ENCODE measurements around the gene PTPRD. TPM values are rescaled to one million over a fixed set of nuclear protein-coding genes. Genes with fewer than 3 reads are reported as not detected.

The PTPRD gene
- total RNA-seq, 1 donor from 2014 or later = 139 TPM

DNA sequence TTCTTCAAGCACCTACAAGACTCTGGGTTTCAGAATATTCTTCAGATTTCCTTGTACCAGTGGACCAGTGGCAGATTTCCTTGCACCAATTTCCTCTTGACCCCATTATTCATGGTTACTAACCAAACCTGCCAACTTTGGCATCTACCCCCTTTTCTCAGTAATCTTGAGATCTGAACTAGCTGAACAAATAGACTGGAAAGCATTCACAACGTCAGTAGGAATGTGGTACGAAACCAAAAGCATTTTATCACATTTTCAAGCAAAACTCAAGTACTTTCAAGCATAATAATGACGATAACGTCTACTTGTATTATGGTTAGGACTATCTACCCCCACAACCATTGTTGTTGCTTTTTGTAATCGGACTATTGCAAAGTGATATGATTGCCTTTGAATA is 1217.3 kb downstream of the PTPRD start:
- Mint-ChIP-seq H3K36me3 (ENCODE audit: low read depth) (no peaks in the 10 kb centered on the region), H3K4me1 (peaks cover 6% of the 10 kb centered on the region), H3K9me3 (peaks cover 2% of the 10 kb centered on the region)

DNA sequence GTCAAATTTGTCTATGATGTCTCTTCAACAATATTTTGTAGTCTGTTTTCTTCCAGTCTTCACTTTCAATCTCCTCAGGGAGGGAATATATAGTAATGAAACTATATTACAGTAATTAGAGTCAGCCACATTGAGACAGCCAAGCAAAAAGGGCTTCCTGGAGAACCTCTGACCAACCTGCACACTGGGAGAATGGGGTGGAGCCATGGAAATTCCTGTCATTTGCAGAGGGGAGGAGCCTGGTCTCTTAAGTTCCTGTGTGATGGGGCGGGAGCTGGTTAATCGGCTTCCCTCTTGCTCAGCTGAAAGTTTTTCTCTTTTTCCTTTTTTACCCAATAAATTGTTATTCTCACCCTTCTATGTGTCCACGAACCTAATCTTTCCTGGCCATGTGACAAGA is 1220.0 kb downstream of the PTPRD start:
- Mint-ChIP-seq H3K9me3 (peaks cover 5% of the 10 kb centered on the region), H3K4me1 (peaks cover 6% of the 10 kb centered on the region), H3K27ac (ENCODE audit: unreplicated experiment) (no peak overlapping the region), H3K4me3 (no peak overlapping the region), H3K36me3 (ENCODE audit: low read depth) (no peaks in the 10 kb centered on the region), H3K27me3 (ENCODE audit: low read depth) (no peaks in the 10 kb centered on the region)
- no peak for DNase-seq (ENCODE audit: low read depth, low spot score)
- TF ChIP-seq, protein P1, sequence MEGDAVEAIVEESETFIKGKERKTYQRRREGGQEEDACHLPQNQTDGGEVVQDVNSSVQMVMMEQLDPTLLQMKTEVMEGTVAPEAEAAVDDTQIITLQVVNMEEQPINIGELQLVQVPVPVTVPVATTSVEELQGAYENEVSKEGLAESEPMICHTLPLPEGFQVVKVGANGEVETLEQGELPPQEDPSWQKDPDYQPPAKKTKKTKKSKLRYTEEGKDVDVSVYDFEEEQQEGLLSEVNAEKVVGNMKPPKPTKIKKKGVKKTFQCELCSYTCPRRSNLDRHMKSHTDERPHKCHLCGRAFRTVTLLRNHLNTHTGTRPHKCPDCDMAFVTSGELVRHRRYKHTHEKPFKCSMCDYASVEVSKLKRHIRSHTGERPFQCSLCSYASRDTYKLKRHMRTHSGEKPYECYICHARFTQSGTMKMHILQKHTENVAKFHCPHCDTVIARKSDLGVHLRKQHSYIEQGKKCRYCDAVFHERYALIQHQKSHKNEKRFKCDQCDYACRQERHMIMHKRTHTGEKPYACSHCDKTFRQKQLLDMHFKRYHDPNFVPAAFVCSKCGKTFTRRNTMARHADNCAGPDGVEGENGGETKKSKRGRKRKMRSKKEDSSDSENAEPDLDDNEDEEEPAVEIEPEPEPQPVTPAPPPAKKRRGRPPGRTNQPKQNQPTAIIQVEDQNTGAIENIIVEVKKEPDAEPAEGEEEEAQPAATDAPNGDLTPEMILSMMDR (conservative IDR thresholded peaks at IDR 0.05) = no peak

More for the DNA sequence above, 1217.3 kb downstream of the PTPRD start:
- DNase-seq (ENCODE audit: low read depth, low spot score) = no peak
- TF ChIP-seq, protein P1 (conservative IDR thresholded peaks at IDR 0.05) = no peak
- H3K27ac Mint-ChIP-seq (ENCODE audit: unreplicated experiment) = no peak overlapping the region
- no peaks in the 10 kb centered on the region for H3K27me3 Mint-ChIP-seq (ENCODE audit: low read depth)
- no peak overlapping the region for H3K4me3 Mint-ChIP-seq

DNA sequence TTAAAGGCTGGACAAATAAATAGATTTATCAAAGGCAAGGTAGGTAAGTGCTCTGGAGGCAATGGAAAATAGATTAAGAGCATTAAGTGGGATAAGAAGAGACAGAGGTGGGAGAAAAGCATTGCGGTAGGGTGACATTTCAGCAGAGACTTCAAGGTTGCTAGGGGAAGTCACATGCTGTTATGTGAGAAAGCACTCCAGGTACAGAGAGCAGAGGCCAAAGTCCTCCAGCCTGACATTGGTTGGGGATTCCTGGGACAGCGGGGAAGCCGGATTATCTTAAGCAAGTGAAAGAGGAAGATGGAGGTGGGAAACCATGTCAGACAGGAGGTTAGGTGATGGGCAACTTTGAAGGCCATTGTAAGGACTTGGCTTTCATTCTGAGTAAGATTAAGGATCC is 1222.9 kb downstream of the PTPRD start:
- H3K4me3 Mint-ChIP-seq = no peak overlapping the region
- no peak for DNase-seq (ENCODE audit: low read depth, low spot score)

DNA sequence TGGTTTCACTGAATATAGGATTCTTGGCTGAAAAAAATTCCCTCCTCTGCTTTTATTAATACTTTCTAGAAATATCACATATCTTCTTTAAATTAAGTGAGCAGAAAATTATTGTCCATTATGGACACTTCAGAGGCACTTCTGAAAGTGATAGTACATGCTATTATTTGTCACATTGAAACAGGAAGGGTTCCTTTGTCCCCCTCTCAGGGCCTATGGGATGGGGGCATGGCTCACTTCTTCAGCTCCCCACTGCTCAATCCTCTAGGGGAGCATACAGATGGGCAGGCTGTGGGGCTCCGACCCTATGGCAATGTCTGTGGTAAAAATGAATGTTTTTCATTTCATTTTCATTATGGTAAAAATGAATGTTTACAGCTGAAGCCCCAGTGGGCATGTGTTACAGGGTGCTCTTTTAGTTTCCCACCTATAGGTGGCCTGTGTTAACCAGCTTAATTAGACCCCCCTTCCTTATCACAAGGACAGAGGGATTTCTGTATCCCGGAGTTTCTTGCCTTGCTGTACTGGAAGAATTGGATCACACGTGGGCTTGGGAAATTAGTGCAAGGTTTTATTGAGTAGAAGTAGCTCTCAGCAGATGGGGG is 1225.2 kb downstream of the PTPRD start:
- H3K4me3 Mint-ChIP-seq = no peak overlapping the region
- peaks cover 2% of the 10 kb centered on the region for H3K9me3 Mint-ChIP-seq
- no peak for DNase-seq (ENCODE audit: low read depth, low spot score)
- H3K27me3 Mint-ChIP-seq (ENCODE audit: low read depth) = no peaks in the 10 kb centered on the region
- no peak overlapping the region for H3K27ac Mint-ChIP-seq (ENCODE audit: unreplicated experiment)
- TF ChIP-seq, protein P1 (conservative IDR thresholded peaks at IDR 0.05) = no peak
- H3K4me1 Mint-ChIP-seq = no peaks in the 10 kb centered on the region
- H3K36me3 Mint-ChIP-seq (ENCODE audit: low read depth) = no peaks in the 10 kb centered on the region

More for the DNA sequence above, 1222.9 kb downstream of the PTPRD start:
- Mint-ChIP-seq H3K36me3 (ENCODE audit: low read depth) (no peaks in the 10 kb centered on the region), H3K27me3 (ENCODE audit: low read depth) (no peaks in the 10 kb centered on the region), H3K27ac (ENCODE audit: unreplicated experiment) (no peak overlapping the region), H3K4me1 (no peaks in the 10 kb centered on the region), H3K9me3 (peaks cover 5% of the 10 kb centered on the region)
- TF ChIP-seq, protein P1 (conservative IDR thresholded peaks at IDR 0.05) = no peak

DNA sequence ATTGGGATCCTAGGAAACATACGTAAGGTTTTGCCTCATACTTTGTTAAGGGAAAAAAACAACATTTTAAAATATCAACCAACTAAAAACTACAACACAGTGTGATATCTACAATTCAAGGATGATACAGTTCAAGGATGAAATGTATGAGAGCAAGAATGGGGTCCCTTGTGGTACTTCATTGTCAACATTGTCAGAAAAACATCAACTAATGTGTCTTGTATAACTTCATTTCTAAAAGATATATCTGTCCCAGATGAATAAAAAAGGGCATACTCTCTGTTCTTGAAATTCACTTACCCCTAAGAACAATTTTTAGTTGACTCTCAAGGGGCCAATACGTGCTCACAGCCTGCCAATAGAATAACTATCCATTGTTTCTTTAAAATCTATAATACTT is 1250.5 kb downstream of the PTPRD start:
- Mint-ChIP-seq H3K27me3 (ENCODE audit: low read depth) (no peaks in the 10 kb centered on the region), H3K4me3 (no peak overlapping the region), H3K27ac (ENCODE audit: unreplicated experiment) (no peak overlapping the region), H3K9me3 (no peaks in the 10 kb centered on the region), H3K36me3 (ENCODE audit: low read depth) (no peaks in the 10 kb centered on the region), H3K4me1 (no peaks in the 10 kb centered on the region)
- TF ChIP-seq, protein P1 (conservative IDR thresholded peaks at IDR 0.05) = no peak
- DNase-seq (ENCODE audit: low read depth, low spot score) = no peak

All from neural crest cell (in vitro differentiated cells).